Gastrocnemius medialis (tissue), 4 donors: ENCODE data around the gene B3GAT1.

ENCODE experiments used
- CTCF ChIP-seq, 5 experiments: fragments of 450-650 bp in 3 of 5; fragments of 200-600 bp in 2 of 5; sonication (generic) in 2 of 5; IDR thresholded peaks in 4 of 5; conservative IDR thresholded peaks in 1 of 5; 1 replicate in 4 of 5; 2 replicates in 1 of 5; pipeline ENCODE4 v1.5.1; 2016 to 2019; ENCODE audit warnings: antibody characterized with exemption in 5 of 5, mild to moderate bottlenecking in 3 of 5, moderate library complexity in 3 of 5
- POLR2A ChIP-seq, 2 donors: fragments of 450-650 bp; IDR thresholded peaks; one replicate each; pipeline ENCODE4 v1.6.1; 2017; ENCODE audit warnings: antibody characterized with exemption in 2 of 2, mild to moderate bottlenecking in 2 of 2, moderate library complexity in 2 of 2

GRCh38 chr11:134423106-134423505, 11.1 kb upstream of the B3GAT1 start:
- TF ChIP-seq POLR2A (IDR thresholded peaks at IDR 0.05), result no peak
- TF ChIP-seq CTCF (IDR thresholded peaks at IDR 0.05 in 4 of 5, conservative IDR thresholded peaks at IDR 0.05 in 1 of 5), result no peak
